H9 (cell line): ENCODE results near the gene SYS1. TPM values are rescaled to one million over a fixed set of nuclear protein-coding genes. Genes with fewer than 3 reads are reported as not detected.

ENCODE experiments used
- DNase-seq: peaks from one replicate; pipeline ENCODE4 v3.0.0-alpha.2; 2017
- H2AFZ ChIP-seq: one replicate; pipeline ENCODE4 v1.6.1; 2013; ENCODE audit warnings: mild to moderate bottlenecking, low read length, control low read depth, moderate library complexity
- H2AK5ac ChIP-seq: 2 replicates; pipeline ENCODE4 v1.6.1; 2013; ENCODE audit warnings: low read length, control low read depth, mixed read lengths; ENCODE audit not compliant: insufficient read length
- H2BK120ac ChIP-seq: one replicate; pipeline ENCODE4 v1.6.1; 2013; ENCODE audit warnings: low read depth, mild to moderate bottlenecking, low read length, control low read depth, inconsistent platforms; ENCODE audit not compliant: poor library complexity, severe bottlenecking
- H2BK12ac ChIP-seq: 2 replicates; pipeline ENCODE4 v1.6.1; 2013; ENCODE audit warnings: low read length, control low read depth, mixed read lengths, low read depth; ENCODE audit not compliant: insufficient read length
- H2BK15ac ChIP-seq: 2 replicates; pipeline ENCODE4 v1.6.1; 2013; ENCODE audit warnings: low read depth, low read length, control low read depth
- H2BK20ac ChIP-seq: one replicate; pipeline ENCODE4 v1.6.1; 2013; ENCODE audit warnings: low read depth, mild to moderate bottlenecking, low read length, control low read depth, inconsistent platforms; ENCODE audit not compliant: poor library complexity, severe bottlenecking
- H2BK5ac ChIP-seq: 2 replicates; pipeline ENCODE4 v1.6.1; 2013; ENCODE audit warnings: low read length, control low read depth, mixed read lengths; ENCODE audit not compliant: insufficient read length
- H3K14ac ChIP-seq: 2 replicates; pipeline ENCODE4 v1.6.1; 2013; ENCODE audit warnings: low read length, control low read depth; ENCODE audit not compliant: insufficient read depth
- H3K18ac ChIP-seq: 2 replicates; pipeline ENCODE4 v1.6.1; 2013; ENCODE audit warnings: low read depth, mild to moderate bottlenecking, mixed read lengths, low read length, control low read depth; ENCODE audit not compliant: insufficient read length
- H3K23ac ChIP-seq: 2 replicates; pipeline ENCODE4 v1.6.1; 2013; ENCODE audit warnings: low read length, control low read depth, mixed read lengths, low read depth; ENCODE audit not compliant: insufficient read length
- H3K23me2 ChIP-seq: 2 replicates; pipeline ENCODE4 v1.6.1; 2013; ENCODE audit warnings: low read depth, mild to moderate bottlenecking, mixed read lengths, low read length, control low read depth; ENCODE audit not compliant: insufficient read length, poor library complexity, severe bottlenecking
- H3K27ac ChIP-seq: 2 replicates; pipeline ENCODE4 v1.5.1; 2013; ENCODE audit warnings: low read length, control low read depth, mixed read lengths, low read depth; ENCODE audit not compliant: insufficient read length
- H3K27me3 ChIP-seq: 2 replicates; pipeline ENCODE4 v1.6.1; 2013; ENCODE audit warnings: low read length, control low read depth, inconsistent platforms; ENCODE audit not compliant: insufficient read depth
- H3K4ac ChIP-seq: 2 replicates; pipeline ENCODE4 v1.6.1; 2013; ENCODE audit warnings: low read depth, mild to moderate bottlenecking, control low read depth, inconsistent platforms, low read length, moderate library complexity
- H3K4me1 ChIP-seq: 2 replicates; pipeline ENCODE4 v1.6.1; 2013; ENCODE audit warnings: low read length, control low read depth, inconsistent platforms; ENCODE audit not compliant: insufficient read depth
- H3K4me2 ChIP-seq: 2 replicates; pipeline ENCODE4 v1.6.1; 2013; ENCODE audit warnings: low read length, control low read depth, mixed read lengths; ENCODE audit not compliant: insufficient read length, insufficient read depth
- H3K56ac ChIP-seq: 2 replicates; pipeline ENCODE4 v1.6.1; 2013; ENCODE audit warnings: low read depth, mild to moderate bottlenecking, mixed read lengths, low read length, control low read depth; ENCODE audit not compliant: insufficient read length
- H3K79me1 ChIP-seq: 2 replicates; pipeline ENCODE4 v1.6.1; 2013; ENCODE audit warnings: low read depth, mild to moderate bottlenecking, moderate library complexity, low read length, control low read depth, inconsistent platforms; ENCODE audit not compliant: insufficient read depth, poor library complexity, severe bottlenecking
- H3K79me2 ChIP-seq: 2 replicates; pipeline ENCODE4 v1.6.1; 2013; ENCODE audit warnings: low read length, control low read depth, inconsistent platforms; ENCODE audit not compliant: insufficient read depth
- H3K9ac ChIP-seq: 2 replicates; pipeline ENCODE4 v1.6.1; 2013; ENCODE audit warnings: low read length, control low read depth, mixed read lengths; ENCODE audit not compliant: insufficient read length; ENCODE audit errors: extremely low read depth
- H3K9me3 ChIP-seq: one replicate; pipeline ENCODE4 v1.6.1; 2013; ENCODE audit warnings: low read depth, low read length, inconsistent platforms; ENCODE audit not compliant: control insufficient read depth
- H3T11ph ChIP-seq: one replicate; pipeline ENCODE4 v1.6.1; 2013; ENCODE audit warnings: mild to moderate bottlenecking, low read length, control low read depth, inconsistent platforms
- H4K20me1 ChIP-seq: one replicate; pipeline ENCODE4 v1.6.1; 2013; ENCODE audit not compliant: control insufficient read depth, insufficient read length, insufficient read depth
- H4K5ac ChIP-seq: 2 replicates; pipeline ENCODE4 v1.6.1; 2013; ENCODE audit warnings: low read depth, mild to moderate bottlenecking, mixed read lengths, low read length, control low read depth; ENCODE audit not compliant: insufficient read length
- H4K8ac ChIP-seq: replicated peaks from 2 replicates; pipeline ENCODE4 v1.6.1; 2013; ENCODE audit warnings: low read length, control low read depth, mixed read lengths, low read depth; ENCODE audit not compliant: insufficient read length
- H4K91ac ChIP-seq: 2 replicates; pipeline ENCODE4 v1.6.1; 2013; ENCODE audit warnings: low read depth, mild to moderate bottlenecking, moderate library complexity, mixed read lengths, low read length, control low read depth; ENCODE audit not compliant: insufficient read length
- H3K27ac Mint-ChIP-seq, 3 experiments: 2 replicates in 2 of 3; 3 replicates in 1 of 3; pipeline ENCODE4 v1.8.0; 2020 to 2021; ENCODE audit warnings: mixed read lengths in 3 of 3, mild to moderate bottlenecking in 1 of 3, moderate library complexity in 1 of 3
- H3K27me3 Mint-ChIP-seq: 2 replicates; pipeline ENCODE4 v1.8.0; 2021; ENCODE audit warnings: low read depth, mild to moderate bottlenecking, moderate library complexity, mixed read lengths
- H3K36me3 Mint-ChIP-seq, 3 experiments: 2 replicates in 2 of 3; 3 replicates in 1 of 3; pipeline ENCODE4 v1.8.0; 2020 to 2021; ENCODE audit warnings: low read depth in 3 of 3, mixed read lengths in 3 of 3; ENCODE audit not compliant: insufficient read depth in 1 of 3
- H3K4me1 Mint-ChIP-seq, 2 experiments: 2 replicates each; pipeline ENCODE4 v1.8.0; 2020; ENCODE audit warnings: mixed read lengths in 2 of 2
- H3K4me3 Mint-ChIP-seq, 2 experiments: 2 replicates in 1 of 2; 3 replicates in 1 of 2; pipeline ENCODE4 v1.8.0; 2020 to 2021; ENCODE audit warnings: mild to moderate bottlenecking in 2 of 2, mixed read lengths in 2 of 2, moderate library complexity in 1 of 2
- H3K9me3 Mint-ChIP-seq, 2 experiments: 2 replicates in 1 of 2; 3 replicates in 1 of 2; pipeline ENCODE4 v1.8.0; 2020; ENCODE audit warnings: mild to moderate bottlenecking in 2 of 2, mixed read lengths in 2 of 2, moderate library complexity in 1 of 2
- WGBS: extraction: QIAGEN DNeasy Blood & Tissue Kit; methylation state at CpG from one replicate; pipeline ENCODE4 v1.1.7; 2013; ENCODE audit warnings: missing lambda C conversion rate, low lambda C conversion rate, mixed read lengths; ENCODE audit not compliant: insufficient read length; ENCODE audit errors: extremely low coverage; 5-methylcytosine and 5-hydroxymethylcytosine counted together
- total RNA-seq: library from RNA; stranded (reverse); gene quantifications from 2 replicates; pipeline ENCODE4 v1.2.1, GENCODE V29; 2021
- TF ChIP-seq, protein P1 (sequence below): fragments of 200-600 bp; sonication (generic); conservative IDR thresholded peaks from 3 replicates; pipeline ENCODE4 v1.8.0; 2021; ENCODE audit warnings: antibody characterized with exemption, mild to moderate bottlenecking

The SYS1 gene
- total RNA-seq, 1 experiment from 2014 or later, result 21.0 TPM

DNA sequence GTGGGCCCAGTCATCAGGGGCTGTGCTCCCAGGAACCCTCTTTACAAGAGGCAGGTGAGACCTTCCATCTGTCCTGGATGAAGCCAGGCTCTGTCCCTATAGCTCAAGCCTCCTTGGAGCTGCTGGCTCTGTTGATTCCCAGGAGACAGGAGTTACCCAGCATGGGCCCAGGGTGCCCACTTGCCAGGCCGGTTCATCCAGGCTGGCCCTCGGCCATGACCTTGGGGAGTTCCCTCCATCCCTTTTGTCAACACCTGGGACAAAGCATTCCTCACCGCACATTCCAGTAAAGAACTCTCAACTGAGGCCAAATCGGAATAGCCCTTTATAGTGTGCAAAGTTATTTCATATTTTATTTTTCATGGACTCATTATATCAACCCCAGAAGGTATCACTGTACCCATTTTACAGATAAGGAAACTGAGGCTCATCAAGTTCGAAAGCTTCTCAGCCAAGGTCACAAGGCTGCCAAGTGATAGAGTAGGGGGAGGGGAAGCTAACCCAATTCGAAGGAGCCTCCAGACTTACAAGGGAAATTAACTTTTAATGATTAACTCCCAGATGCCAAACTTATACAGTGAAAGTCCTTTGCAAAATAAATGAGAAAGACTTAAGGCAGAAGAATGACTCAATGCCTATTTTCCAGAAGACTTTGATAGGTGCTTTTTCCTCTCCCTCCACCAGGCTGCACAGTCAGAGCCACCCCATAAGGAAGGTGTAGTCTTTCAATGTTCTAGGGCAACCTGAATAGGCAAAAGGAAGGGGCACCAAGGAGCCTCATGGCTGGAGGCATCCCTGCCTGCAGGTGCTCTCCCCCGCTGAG is 33.2 kb upstream of the SYS1 start:
- Histone ChIP-seq H3K23me2 (no peaks in the 10 kb centered on the region), H2BK15ac (no peak overlapping the region), H3K4me2 (no peak overlapping the region), H4K5ac (no peak overlapping the region), H4K20me1 (no peaks in the 10 kb centered on the region), H3K18ac (no peak overlapping the region), H3K4ac (no peak overlapping the region), H2BK5ac (no peak overlapping the region), H2AFZ (no peak overlapping the region), H3K27ac (no peak overlapping the region), H3K79me1 (no peaks in the 10 kb centered on the region), H3K79me2 (no peaks in the 10 kb centered on the region), H2AK5ac (no peak overlapping the region), H2BK120ac (no peak overlapping the region), H3K9me3 (no peaks in the 10 kb centered on the region), H3T11ph (no peak overlapping the region), H3K14ac (no peak overlapping the region), H3K23ac (no peak overlapping the region), H2BK12ac (no peak overlapping the region), H3K27me3 (no peaks in the 10 kb centered on the region), H3K4me1 (no peaks in the 10 kb centered on the region), H2BK20ac (no peak overlapping the region), H4K8ac (no peak overlapping the region), H3K9ac (no peak overlapping the region), H4K91ac (no peak overlapping the region), H3K56ac (no peak overlapping the region)
- WGBS, result no CpG with 5 or more reads among the region's 7 CpGs
- DNase-seq, result no peak
- Mint-ChIP-seq H3K9me3 (no peaks in the 10 kb centered on the region), H3K4me1 (peaks cover 0 to 10% of the 10 kb centered on the region in 2 experiments; a peak in 1 of 4 replicates), H3K4me3 (no peak overlapping the region), H3K36me3 (peaks cover 8 to 55% (median 55%) of the 10 kb centered on the region in 3 experiments; a peak in 6 of 7 replicates), H3K27me3 (no peaks in the 10 kb centered on the region), H3K27ac (no peak overlapping the region)
- TF ChIP-seq, protein P1, sequence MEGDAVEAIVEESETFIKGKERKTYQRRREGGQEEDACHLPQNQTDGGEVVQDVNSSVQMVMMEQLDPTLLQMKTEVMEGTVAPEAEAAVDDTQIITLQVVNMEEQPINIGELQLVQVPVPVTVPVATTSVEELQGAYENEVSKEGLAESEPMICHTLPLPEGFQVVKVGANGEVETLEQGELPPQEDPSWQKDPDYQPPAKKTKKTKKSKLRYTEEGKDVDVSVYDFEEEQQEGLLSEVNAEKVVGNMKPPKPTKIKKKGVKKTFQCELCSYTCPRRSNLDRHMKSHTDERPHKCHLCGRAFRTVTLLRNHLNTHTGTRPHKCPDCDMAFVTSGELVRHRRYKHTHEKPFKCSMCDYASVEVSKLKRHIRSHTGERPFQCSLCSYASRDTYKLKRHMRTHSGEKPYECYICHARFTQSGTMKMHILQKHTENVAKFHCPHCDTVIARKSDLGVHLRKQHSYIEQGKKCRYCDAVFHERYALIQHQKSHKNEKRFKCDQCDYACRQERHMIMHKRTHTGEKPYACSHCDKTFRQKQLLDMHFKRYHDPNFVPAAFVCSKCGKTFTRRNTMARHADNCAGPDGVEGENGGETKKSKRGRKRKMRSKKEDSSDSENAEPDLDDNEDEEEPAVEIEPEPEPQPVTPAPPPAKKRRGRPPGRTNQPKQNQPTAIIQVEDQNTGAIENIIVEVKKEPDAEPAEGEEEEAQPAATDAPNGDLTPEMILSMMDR, result 0 out of 3 replicates have a peak, but pooled peaks have one; percentile 13
